GM19438 (cell line): ENCODE measurements around the gene TSHZ2.
"Not testable (repeated sequence)": the region's sequence is repeated elsewhere in the genome, so short reads cannot be mapped to it uniquely, and the experiment has no call there.

Experiments
- ATAC-seq: cut with Tn5 transposase; IDR thresholded peaks from one replicate; pipeline ENCODE4 v1.9.1; 2021; ENCODE audit warnings: low read depth; ENCODE audit not compliant: unreplicated experiment

Gene TSHZ2

GRCh38 chr20:53021934-53022333, 49.8 kb downstream of the TSHZ2 start:
- ATAC-seq, result no peak

DNA sequence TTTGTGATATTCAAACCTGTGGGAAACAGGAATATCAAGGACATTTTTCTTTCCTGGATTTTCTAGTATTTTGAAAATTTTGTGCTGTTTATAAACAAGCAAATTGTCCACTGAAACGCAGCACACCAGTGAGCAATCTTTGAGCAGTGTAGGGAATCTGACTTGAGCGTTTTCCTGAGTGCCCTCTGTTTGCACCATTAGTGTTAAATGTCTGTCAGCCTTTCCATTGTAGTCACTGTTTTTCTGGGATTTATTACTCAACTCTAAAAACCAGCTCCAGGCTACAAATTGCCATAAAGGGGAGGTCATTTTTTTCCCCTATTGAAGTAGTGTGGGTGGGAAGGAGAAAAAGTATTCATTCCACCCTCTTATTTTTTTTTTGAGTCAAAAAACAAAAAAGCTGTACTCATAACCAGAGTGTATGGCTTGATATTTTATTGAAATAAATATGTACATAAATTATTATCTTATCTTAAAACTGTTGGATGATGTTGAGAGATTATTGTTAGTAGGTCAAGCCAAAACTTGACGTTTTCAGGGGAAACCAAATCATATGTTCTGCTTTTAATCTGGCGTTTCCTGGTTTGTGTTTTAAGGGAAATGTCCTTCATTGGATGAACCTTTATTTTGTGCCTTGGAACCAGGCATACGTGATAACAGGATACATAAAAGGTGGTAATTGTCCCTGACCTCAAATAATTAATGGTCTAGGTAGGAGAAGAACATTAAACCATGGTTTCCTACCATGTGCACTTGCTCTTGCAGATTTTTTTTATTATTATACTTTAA, 51.8 kb downstream of the TSHZ2 start:
- ATAC-seq, result no peak

GRCh38 chr20:53024653-53025052, 52.5 kb downstream of the TSHZ2 start:
- ATAC-seq, result not testable (repeated sequence)

- no peak for ATAC-seq
These were observed 54.9 kb downstream of the TSHZ2 start for GRCh38 chr20:53027089-53027488.

DNA sequence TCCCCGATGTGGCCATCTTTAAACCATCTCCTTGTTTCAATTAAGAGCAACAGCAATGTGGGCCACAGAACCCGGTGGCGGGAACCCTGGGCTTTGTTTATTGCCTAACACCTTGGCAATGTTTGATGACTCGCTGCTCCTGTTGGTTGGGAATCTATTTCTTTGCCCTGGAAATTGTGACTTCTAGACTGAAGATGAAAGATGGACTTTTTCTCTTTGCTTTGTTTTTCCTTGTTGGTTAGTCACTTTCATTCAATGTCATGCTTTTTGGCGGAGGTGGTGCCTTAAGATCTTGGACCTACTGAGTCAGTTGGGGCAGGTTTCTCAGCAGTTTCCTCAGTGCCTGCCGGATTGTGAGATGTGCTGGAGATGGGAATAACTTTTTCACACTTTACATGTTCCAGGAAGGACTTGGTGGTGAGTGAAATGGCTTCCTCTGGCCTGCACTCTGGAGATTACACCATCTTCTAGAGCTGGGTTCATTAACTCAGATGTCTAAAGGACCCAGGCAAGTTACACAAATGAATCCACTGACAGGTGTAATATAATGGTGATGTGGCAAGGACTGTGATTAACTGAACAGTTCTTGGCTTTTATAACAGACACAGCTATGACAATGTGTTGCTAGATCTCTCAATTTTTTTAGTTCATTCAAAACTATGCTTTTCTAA, 56.3 kb downstream of the TSHZ2 start:
- ATAC-seq, result no peak

DNA sequence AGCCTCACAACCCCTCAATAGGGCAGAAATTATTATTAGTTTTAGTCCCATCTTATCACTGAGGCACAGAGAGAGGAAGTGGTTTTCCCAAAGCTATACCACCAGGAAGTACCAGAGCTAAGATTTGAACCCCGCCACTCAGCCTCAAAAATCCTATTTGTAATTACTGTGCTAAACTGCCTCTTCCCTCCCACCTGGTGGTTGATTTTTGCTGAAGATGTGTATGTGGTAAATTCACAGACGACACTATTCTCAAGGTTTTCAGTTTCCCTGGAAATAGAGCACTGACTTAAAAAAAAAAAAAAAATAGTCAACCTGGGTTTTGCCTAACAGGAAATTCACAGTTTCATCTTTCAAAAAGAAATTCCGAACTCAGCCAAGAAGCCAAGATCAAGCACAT, 57.9 kb downstream of the TSHZ2 start:
- ATAC-seq, result no peak

DNA sequence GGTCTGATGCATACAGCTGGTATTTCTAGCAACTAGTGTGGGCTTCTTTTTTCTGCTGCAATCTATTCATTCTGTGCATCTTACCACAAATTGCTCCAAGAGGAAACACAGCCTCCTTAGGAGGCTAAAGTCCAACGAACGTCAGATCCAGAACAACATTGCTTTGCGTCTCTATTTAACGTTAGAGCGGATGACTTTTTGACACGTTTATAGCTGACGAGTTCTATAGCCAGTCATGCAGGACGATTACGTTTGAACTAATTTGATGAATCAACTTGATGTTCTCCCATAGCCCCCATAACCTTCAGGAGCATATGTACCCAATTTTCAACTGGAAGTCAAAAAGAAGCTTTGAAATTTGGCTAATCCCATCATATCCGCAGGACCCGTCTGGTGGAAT, 59.9 kb downstream of the TSHZ2 start:
- ATAC-seq, result no peak

DNA sequence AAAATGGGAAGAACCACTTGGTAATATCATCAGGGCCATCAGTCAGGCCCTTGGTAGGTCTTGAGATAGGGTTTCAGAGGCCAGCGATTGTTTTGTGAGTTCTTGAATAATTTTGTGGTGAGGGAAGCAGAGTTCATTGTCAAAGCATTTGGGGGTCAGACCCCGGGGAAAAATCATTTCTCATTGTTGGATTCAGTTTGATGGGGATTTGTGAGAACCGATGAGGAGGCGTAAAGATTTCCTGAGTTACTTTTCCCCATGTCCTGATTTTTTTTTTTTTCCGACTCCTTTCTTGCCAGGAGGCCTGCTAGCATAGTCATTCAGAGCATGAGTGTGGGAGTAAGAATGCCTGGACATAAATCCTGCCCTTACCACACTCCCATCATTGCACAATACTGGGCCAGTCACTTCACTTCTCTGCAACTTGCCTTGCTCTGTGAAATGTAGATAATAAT, 60.3 kb downstream of the TSHZ2 start:
- ATAC-seq, result no peak

- ATAC-seq, result no peak
These were observed 61.0 kb downstream of the TSHZ2 start for GRCh38 chr20:53033176-53033575.

DNA sequence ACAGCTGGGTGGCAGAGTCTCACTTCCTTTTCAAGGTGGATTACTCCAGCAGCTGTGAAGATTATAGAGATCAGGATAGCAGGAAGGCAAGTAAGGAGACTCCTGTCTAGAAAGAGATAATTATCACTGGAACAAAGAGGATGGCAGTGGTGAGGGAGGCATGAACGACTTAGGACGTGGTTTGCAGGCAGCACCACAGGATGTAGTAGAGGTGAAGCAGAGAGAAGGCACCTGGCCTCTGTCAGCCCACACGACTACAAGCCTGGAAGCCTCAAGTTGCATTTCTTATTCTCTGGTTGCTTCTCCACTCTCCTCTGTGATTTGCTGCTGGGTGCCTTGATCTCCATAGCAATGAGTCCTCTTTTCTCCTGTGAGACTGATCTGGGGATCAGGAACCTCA, 62.7 kb downstream of the TSHZ2 start:
- ATAC-seq, result no peak

- no peak for ATAC-seq
These were observed 64.8 kb downstream of the TSHZ2 start for GRCh38 chr20:53036992-53037391.

- ATAC-seq, result no peak
These were observed 65.5 kb downstream of the TSHZ2 start for GRCh38 chr20:53037621-53038020.

- ATAC-seq, result no peak
These were observed 66.1 kb downstream of the TSHZ2 start for GRCh38 chr20:53038299-53038698.

- no peak for ATAC-seq
These were observed 68.8 kb downstream of the TSHZ2 start for GRCh38 chr20:53040693-53041589.

GRCh38 chr20:53042521-53042920, 70.4 kb downstream of the TSHZ2 start:
- ATAC-seq, result no peak

DNA sequence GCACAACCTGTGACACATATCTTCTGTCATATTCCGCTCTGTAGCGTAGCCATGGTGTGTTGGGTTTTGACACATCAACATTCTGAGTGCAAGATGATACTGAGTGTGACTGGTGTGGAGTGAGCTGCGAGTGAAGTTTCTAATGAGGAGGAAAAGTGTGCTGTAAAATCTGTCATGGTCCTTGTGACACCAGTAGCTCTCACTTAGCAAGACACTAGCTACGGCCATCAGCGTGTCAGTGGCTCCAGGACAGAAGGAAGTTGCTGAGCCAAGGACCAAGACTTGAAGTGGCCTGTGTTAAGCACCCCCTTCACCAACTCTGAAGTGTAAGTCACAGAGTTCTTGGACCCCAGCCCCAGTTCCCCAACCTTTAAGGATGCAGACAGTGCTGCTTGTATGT, 72.1 kb downstream of the TSHZ2 start:
- no peak for ATAC-seq

- ATAC-seq, result no peak
These were observed 73.8 kb downstream of the TSHZ2 start for GRCh38 chr20:53045941-53046340.

- ATAC-seq, result no peak
These were observed 75.0 kb downstream of the TSHZ2 start for GRCh38 chr20:53047203-53047602.

DNA sequence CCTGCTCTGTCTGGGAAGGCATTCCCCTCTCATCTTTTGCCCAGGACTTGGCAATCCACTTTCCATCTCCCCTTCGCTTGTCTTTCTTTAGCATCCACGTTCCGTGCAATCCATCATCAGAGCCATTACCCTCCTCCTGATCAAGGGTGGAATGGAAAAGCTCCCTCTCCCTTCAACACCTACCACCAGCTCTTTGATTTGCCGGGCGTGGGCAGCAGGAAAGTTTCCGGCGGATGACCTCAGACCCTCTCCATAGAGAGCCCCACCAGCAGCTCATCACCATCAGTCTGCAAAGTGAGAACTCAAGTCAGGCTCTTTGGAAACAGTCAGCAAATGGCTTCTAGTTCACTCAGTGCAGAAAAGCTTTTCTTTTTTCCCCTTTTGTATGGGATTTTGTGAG, 76.2 kb downstream of the TSHZ2 start:
- ATAC-seq, result no peak

GRCh38 chr20:53050338-53050737, 78.2 kb downstream of the TSHZ2 start:
- ATAC-seq, result no peak

DNA sequence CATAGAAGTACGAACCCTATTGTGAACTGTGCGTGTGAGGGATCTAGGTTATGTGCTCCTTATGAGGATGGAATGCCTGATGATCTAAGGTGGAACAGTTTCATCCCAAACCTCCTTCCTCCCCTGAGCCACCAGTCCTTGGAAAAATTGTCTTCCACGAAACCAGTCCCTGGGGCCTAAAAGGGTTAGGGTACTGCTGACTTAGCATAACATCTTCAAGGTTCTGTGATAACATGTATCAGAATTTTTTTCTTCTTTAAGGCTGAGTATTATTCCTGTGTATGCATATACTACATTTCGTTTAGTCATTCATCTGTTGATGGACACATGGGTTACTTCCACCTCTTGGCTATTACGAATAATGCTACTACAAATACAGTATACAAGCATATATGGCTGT, 80.2 kb downstream of the TSHZ2 start:
- no peak for ATAC-seq
